HPDE6-E6E7 (cell line): ENCODE data around the gene USP3.
A peak's percentile ranks its signal among the peaks of the same experiment; 100 is the strongest.
"Not testable (repeated sequence)": the region's sequence is repeated elsewhere in the genome, so short reads cannot be mapped to it uniquely, and the experiment has no call there.

ENCODE experiments used
- DNase-seq: peaks from one replicate; pipeline ENCODE4 v3.0.0; 2011; ENCODE audit warnings: missing footprints; ENCODE audit errors: extremely low spot score

The USP3 gene

GRCh38 chr15:63610209-63610841 lies 105.9 kb downstream of the USP3 start:
- peak; percentile 42 for DNase-seq

GRCh38 chr15:63611177-63611576 lies 106.8 kb downstream of the USP3 start:
- no peak for DNase-seq

- DNase-seq: no peak
Measured at GRCh38 chr15:63612300-63612699, 107.9 kb downstream of the USP3 start.

GRCh38 chr15:63615935-63616334 lies 111.5 kb downstream of the USP3 start:
- peak; percentile 29 for DNase-seq

DNA sequence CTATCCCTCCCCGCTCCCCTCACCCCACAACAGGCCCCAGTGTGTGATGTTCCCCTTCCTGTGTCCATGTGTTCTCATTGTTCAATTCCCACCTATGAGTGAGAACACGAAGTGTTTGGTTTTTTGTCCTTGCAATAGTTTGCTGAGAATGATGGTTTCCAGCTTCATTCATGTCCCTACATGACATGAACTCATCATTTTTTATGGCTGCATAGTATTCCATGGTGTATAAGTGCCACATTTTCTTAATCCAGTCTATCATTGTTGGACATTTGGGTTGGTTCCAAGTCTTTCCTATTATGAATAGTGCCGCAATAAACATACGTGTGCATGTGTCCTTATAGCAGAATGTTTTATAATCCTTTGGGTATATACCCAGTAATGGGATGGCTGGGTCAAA lies 112.8 kb downstream of the USP3 start:
- not testable (repeated sequence) for DNase-seq

- not testable (repeated sequence) for DNase-seq
Measured at GRCh38 chr15:63617627-63618026, 113.2 kb downstream of the USP3 start.

DNA sequence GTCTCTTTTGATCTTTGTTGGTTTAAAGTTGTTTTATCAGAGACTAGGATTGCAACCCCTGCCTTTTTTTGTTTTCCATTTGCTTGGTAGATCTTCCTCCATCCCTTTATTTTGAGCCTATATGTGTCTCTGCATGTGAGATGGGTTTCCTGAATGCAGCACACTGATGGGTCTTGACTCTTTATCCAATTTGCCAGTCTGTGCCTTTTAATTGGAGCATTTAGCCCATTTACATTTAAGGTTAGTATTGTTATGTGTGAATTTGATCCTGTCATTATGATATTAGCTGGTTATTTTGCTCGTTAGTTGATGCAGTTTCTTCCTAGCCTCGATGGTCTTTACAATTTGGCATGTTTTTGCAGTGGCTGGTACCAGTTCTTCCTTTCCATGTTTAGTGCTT lies 116.4 kb downstream of the USP3 start:
- not testable (repeated sequence) for DNase-seq

GRCh38 chr15:63623232-63623969 lies 119.0 kb downstream of the USP3 start:
- no peak for DNase-seq

GRCh38 chr15:63626955-63627354 lies 122.6 kb downstream of the USP3 start:
- DNase-seq: no peak

DNA sequence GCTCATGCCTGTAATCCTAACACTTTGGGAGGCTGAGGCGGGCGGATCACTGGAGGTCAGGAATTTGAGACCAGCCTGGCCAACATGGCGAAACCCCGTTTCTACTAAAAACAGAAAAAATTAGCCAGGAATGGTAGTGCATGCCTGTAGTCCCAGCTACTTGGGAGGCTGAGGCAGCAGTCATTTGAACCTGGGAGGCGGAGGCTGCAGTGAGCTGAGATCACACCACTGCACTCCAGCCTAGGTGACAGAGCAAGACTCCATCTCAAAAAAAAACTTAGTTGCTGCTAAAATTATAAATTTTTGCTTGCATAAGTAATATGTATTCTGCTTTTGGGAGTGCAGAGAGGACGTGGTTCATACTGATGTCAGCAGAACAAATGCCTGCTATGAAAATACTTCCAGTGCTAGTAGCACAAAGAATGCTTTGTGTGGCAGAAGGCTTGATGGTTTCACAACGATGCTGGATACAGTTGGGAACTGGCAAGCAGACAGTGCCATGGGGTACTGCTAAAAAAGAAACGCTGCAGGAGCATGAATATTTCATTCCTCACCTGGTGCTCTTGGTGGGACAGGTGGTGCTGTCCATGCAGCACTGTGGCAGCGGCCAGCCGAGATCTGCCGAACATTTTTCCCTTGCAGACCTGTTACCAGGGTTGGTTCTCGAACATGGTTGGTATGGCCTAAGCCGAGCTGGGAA lies 123.9 kb downstream of the USP3 start:
- no peak for DNase-seq

- no peak for DNase-seq
Measured at GRCh38 chr15:63630036-63630751, 125.8 kb downstream of the USP3 start.

DNA sequence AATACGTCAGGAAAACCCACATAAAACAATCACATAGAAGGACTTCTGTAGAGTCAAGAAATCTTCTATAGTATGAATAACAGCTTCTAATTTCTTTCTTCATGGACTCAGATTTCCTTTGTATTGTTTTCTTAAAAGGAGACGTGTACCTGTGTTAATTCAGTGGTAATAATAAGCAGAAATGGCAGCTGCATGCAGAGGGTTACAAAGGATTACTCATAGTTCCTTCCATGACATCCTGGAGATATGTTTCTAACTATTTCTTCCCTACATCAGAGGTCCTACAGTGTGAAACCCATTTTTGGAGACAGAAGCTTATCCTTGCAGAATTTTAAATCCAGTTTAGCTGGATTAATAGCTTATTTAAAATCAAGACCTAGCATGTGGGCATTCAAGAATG lies 128.9 kb downstream of the USP3 start:
- DNase-seq: no peak

GRCh38 chr15:63634154-63634553 lies 129.8 kb downstream of the USP3 start:
- DNase-seq: no peak

DNA sequence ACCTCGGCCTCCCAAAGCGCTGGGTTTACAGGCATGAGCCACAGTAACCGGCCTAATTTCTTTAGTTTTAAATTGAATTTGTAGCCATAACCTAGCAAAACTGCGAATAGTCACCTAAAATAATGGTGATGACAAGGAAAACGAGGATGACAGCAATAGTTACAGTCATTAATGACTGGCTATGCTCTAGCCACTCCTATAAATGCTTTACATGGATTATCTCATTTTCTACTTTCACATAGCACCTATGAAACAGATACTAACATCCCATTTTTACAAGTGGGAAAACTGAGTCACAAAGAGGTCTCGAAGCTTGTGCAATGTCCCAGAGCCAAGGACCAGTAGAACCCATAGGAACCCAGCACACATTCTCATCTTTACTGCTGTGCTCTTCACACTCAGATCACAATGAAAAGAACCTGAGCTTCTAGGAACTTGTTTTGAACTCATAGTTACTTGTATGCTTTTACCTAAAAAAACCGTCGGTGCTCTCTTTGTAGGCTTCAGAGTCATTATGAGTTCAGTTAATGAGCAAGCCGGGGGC lies 132.2 kb downstream of the USP3 start:
- no peak for DNase-seq

DNA sequence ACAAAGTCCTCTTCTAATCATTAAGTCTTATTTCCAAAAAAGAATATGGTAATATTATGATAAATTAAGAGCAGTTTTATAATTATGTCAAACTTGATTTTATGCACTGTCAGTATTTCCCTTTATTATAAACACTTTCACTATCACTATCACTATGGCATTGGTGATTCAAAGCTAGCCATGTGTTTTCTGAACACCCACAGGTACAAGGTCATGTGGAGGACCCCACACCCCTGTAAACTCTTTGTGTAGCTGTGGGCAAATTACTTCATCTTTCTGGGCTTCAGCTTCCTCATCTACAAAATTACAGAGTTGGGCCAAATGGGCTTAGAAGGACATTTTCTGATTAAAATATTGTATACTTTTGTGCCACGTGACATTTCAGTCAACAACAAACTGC lies 134.4 kb downstream of the USP3 start:
- DNase-seq: no peak

DNA sequence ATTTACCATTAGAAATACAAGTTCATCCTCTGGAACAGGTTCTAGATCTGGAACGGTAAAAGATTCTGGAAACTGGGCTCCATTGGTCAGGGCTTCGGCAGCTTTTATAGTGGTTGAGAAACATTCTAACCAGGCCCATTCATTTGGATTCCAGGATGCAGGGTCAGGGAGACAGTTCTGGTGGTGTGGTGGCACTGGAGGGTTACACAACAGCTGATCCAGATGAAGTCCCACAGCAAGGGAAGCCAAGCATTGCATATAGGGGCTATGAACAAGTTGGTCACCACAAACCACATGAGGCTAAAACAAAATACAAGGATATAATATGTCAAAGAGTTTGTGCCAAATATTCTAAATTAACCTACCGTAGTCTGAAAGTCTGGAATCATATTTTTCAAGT lies 135.8 kb downstream of the USP3 start:
- DNase-seq: no peak
